Measurements from ENCODE around the gene KRTAP12-2.
A peak's percentile ranks its signal among the peaks of the same experiment; 100 is the strongest.

KRTAP12-2 gene

GRCh38 chr21:44706706-44707581 lies 40.2 kb upstream of the KRTAP12-2 start:
- TF ChIP-seq ZNF398 (tag by site-specific recombination; IDR thresholded peaks at IDR 0.05), result no peak
- no peak for TF ChIP-seq ZNF76 (tag by site-specific recombination; IDR thresholded peaks at IDR 0.05; ENCODE audit: borderline replicate concordance, low read depth)
- no peak for TF ChIP-seq ZNF843 (tag by site-specific recombination; IDR thresholded peaks at IDR 0.05)
- TF ChIP-seq PRDM1 (tag by site-specific recombination; IDR thresholded peaks at IDR 0.05), result no peak
- POLR2A ChIA-PET, result no interaction called here
- H3K27ac ChIP-seq (ENCODE audit: extremely low read depth, low read depth, low read length), result no peak overlapping the region
- CTCF ChIA-PET, result interaction anchor here (0.6 kb wide), 1 partner anchor 164 kb away, joined by 3 read pairs; no protein-coding TSS in a partner anchor
- H3K36me3 ChIP-seq (ENCODE audit: control insufficient read depth in 2 of 2, insufficient read depth in 1 of 2, low read length in 2 of 2), result no peaks in the 10 kb centered on the region
- no peak overlapping the region for H3K4me3 ChIP-seq (ENCODE audit: low read depth, low read length)
- peaks cover 6% of the 10 kb centered on the region; the same call in 1 of the 2 replicates for H3K4me1 ChIP-seq (ENCODE audit: control insufficient read depth, insufficient read depth, low read length)
- no peaks in the 10 kb centered on the region for H3K9me3 ChIP-seq (ENCODE audit: control insufficient read depth, insufficient read depth, low read depth, low read length)

- H3K36me3 ChIP-seq (ENCODE audit: control insufficient read depth in 2 of 2, insufficient read depth in 1 of 2, low read length in 2 of 2), result no peaks in the 10 kb centered on the region
- no peaks in the 10 kb centered on the region for H3K9me3 ChIP-seq (ENCODE audit: control insufficient read depth, insufficient read depth, low read depth, low read length)
- TF ChIP-seq ZFP3 (tag by site-specific recombination; IDR thresholded peaks at IDR 0.05; ENCODE audit: low read depth), result no peak
- TF ChIP-seq, protein P1, sequence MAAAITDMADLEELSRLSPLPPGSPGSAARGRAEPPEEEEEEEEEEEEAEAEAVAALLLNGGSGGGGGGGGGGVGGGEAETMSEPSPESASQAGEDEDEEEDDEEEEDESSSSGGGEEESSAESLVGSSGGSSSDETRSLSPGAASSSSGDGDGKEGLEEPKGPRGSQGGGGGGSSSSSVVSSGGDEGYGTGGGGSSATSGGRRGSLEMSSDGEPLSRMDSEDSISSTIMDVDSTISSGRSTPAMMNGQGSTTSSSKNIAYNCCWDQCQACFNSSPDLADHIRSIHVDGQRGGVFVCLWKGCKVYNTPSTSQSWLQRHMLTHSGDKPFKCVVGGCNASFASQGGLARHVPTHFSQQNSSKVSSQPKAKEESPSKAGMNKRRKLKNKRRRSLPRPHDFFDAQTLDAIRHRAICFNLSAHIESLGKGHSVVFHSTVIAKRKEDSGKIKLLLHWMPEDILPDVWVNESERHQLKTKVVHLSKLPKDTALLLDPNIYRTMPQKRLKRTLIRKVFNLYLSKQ (tag by site-specific recombination; IDR thresholded peaks at IDR 0.05; ENCODE audit: borderline replicate concordance), result no peak
- no peak for TF ChIP-seq ZNF2 (tag by site-specific recombination; IDR thresholded peaks at IDR 0.05)
- TF ChIP-seq ZNF239 (tag by site-specific recombination; IDR thresholded peaks at IDR 0.05), result no peak
- TF ChIP-seq GLI2 (tag by site-specific recombination; IDR thresholded peaks at IDR 0.05; ENCODE audit: borderline replicate concordance, low read depth), result no peak
- TF ChIP-seq ZFHX2 (tag by site-specific recombination; conservative IDR thresholded peaks at IDR 0.05), result peak; percentile 97
- no peak for TF ChIP-seq ZNF473 (tag by site-specific recombination; IDR thresholded peaks at IDR 0.05)
- TF ChIP-seq ZNF521 (tag by site-specific recombination; IDR thresholded peaks at IDR 0.05), result no peak
- no peak for TF ChIP-seq ZNF626 (tag by site-specific recombination; IDR thresholded peaks at IDR 0.05)
- no peak for TF ChIP-seq ZNF37A (tag by site-specific recombination; IDR thresholded peaks at IDR 0.05)
- TF ChIP-seq ZBTB7A (tag by site-specific recombination; IDR thresholded peaks at IDR 0.05; ENCODE audit: low read depth), result no peak
- TF ChIP-seq ZNF280D (tag by site-specific recombination; IDR thresholded peaks at IDR 0.05), result no peak
- TF ChIP-seq ZNF302 (tag by site-specific recombination; IDR thresholded peaks at IDR 0.05; ENCODE audit: low read depth), result no peak
- peak; percentile 94 for TF ChIP-seq EGR2 (tag by site-specific recombination; IDR thresholded peaks at IDR 0.05; ENCODE audit: low read depth)
- TF ChIP-seq GLI4 (tag by site-specific recombination; IDR thresholded peaks at IDR 0.05), result no peak
- 0 out of 2 replicates have a peak, but pooled peaks have one; percentile 27 for TF ChIP-seq KLF9 (tag by site-specific recombination; IDR thresholded peaks at IDR 0.05; ENCODE audit: low read depth)
- no peak for TF ChIP-seq ZNF776 (tag by site-specific recombination; IDR thresholded peaks at IDR 0.05; ENCODE audit: borderline replicate concordance)
- no peak for TF ChIP-seq ZBTB44 (tag by site-specific recombination; IDR thresholded peaks at IDR 0.05)
- TF ChIP-seq ZNF664 (tag by site-specific recombination; IDR thresholded peaks at IDR 0.05), result no peak
- TF ChIP-seq ZNF621 (tag by site-specific recombination; IDR thresholded peaks at IDR 0.05), result no peak
- H3K4me3 ChIP-seq (ENCODE audit: low read depth, low read length), result no peak overlapping the region
- POLR2A ChIA-PET, result no interaction called here
- CTCF ChIA-PET, result no interaction called here
- H3K4me1 ChIP-seq (ENCODE audit: control insufficient read depth, insufficient read depth, low read length), result peaks cover 6% of the 10 kb centered on the region; the same call in 1 of the 2 replicates
- no peak overlapping the region for H3K27ac ChIP-seq (ENCODE audit: extremely low read depth, low read depth, low read length)
Measured at GRCh38 chr21:44706026-44706705, 39.4 kb upstream of the KRTAP12-2 start.
